ENCODE data around the gene DOCK11.
A peak's percentile ranks its signal among the peaks of the same experiment; 100 is the strongest.

DOCK11 gene

DNA sequence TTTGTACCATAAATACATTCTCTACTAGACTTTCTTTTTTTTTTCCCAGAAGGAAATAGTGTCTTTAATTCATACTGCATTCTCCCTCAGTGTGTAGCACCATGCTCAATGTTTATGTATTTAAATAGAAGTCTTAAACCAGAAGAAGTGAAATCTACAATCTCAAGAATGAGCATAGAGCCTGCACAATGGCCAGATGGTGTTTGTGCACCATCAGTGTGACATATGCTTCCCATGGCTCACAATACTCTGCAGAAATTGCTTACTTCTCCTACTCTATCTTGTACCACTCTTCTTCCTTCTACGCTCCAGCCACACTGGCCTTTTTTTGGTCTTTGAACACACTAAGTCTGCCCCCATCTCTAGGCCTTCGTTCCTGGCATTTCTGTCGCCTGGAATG, 2.6 kb upstream of the DOCK11 start:
- no peak for DNase-seq (ENCODE audit: low read depth in 1 of 2, low spot score in 1 of 2)
- in situ Hi-C loops (cut with HindIII; ENCODE audit: low pct_unique_long_range_greater_than_20kb, low sequenced_read_pairs), result no loop called here
- TF ChIP-seq JUND (IDR thresholded peaks at IDR 0.05; ENCODE audit: low read depth), result no peak

- no peak for DNase-seq (ENCODE audit: low read depth in 1 of 2, low spot score in 1 of 2)
- in situ Hi-C loops (cut with HindIII; ENCODE audit: low pct_unique_long_range_greater_than_20kb, low sequenced_read_pairs), result no loop called here
- TF ChIP-seq JUND (IDR thresholded peaks at IDR 0.05; ENCODE audit: low read depth), result no peak
These were observed 1.8 kb upstream of the DOCK11 start for GRCh38 chrX:118493653-118494297.

GRCh38 chrX:118495958-118496762, 545 bp downstream of the DOCK11 start:
- in situ Hi-C loops (cut with HindIII; ENCODE audit: low pct_unique_long_range_greater_than_20kb, low sequenced_read_pairs), result no loop called here
- peak in 1 of 2 experiments; percentile 58 for DNase-seq (ENCODE audit: low read depth in 1 of 2, low spot score in 1 of 2)
- no peak for TF ChIP-seq JUND (IDR thresholded peaks at IDR 0.05; ENCODE audit: low read depth)

- in situ Hi-C loops (cut with HindIII; ENCODE audit: low pct_unique_long_range_greater_than_20kb, low sequenced_read_pairs), result no loop called here
- no peak for DNase-seq (ENCODE audit: low read depth in 1 of 2, low spot score in 1 of 2)
- TF ChIP-seq JUND (IDR thresholded peaks at IDR 0.05; ENCODE audit: low read depth), result no peak
These were observed 1.1 kb downstream of the DOCK11 start for GRCh38 chrX:118496763-118497079.

DNA sequence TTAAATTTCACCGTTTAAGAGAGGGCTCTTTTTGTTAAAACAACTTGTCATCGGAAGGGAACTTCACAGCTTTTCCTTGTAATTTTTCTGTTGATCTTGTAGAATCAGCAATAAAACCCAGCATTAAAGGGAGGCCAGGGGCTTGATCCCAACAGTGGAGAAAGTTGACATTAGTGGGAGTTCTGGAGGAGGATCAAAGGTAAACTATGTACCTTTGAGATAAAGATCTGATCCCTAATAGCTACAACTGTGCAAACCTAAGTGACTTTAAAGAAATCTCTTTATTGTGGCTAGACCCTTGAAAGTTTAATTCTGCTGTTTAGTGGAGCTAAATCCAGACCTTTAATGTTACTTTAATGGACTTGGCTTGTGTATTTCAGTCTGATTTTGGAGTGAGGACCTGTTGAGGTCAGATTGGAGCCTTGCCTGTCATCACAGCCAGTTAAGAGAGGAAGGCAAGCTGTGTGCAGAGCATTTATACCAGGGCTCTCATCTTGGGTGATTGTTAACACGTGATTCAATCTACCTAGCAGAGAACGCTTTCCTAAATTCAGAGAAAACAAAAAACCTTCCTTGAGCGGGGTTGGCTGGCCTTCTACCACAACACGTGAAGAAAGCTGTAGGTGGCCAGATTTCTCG, 1.7 kb downstream of the DOCK11 start:
- no peak for TF ChIP-seq JUND (IDR thresholded peaks at IDR 0.05; ENCODE audit: low read depth)
- DNase-seq (ENCODE audit: low read depth in 1 of 2, low spot score in 1 of 2), result no peak
- in situ Hi-C loops (cut with HindIII; ENCODE audit: low pct_unique_long_range_greater_than_20kb, low sequenced_read_pairs), result no loop called here

DNA sequence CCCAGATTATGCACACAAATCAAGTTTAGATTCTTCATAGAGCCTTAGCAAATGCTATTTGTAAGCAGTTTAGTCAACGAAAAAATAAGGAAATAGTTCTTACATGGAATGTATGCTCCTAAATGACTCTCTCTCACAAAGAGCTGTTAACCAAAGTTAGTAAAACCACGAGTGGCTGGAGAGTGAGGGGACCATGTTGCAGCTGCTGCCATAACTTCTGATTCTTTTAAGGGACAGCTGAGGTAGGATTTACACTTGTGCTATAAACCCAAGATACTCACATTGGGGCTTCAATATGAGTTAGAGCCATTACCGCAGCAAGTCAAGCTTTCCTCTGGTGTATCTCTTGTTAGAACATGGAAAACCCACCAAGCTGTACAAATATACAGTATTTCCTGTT, 2.7 kb downstream of the DOCK11 start:
- no peak for TF ChIP-seq JUND (IDR thresholded peaks at IDR 0.05; ENCODE audit: low read depth)
- in situ Hi-C loops (cut with HindIII; ENCODE audit: low pct_unique_long_range_greater_than_20kb, low sequenced_read_pairs), result no loop called here
- DNase-seq (ENCODE audit: low read depth in 1 of 2, low spot score in 1 of 2), result no peak

DNA sequence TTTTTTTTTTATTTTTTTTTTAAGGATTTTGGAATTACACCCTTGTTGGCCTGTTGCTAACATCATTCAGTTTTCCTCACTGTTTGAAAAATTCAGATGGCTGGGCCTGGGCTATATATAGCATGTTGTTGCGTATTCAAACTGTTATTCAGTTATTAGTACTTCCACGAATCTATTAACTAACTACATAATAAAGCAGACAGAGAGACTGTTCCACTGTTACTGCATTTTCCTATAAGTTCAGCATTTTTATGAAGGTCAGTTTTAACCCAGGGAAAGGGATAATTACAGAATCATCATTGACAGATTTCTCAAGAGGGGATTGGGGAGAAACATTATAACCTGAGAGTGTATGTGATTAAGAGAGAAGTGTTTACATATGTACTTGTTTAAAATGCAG, 3.1 kb downstream of the DOCK11 start:
- in situ Hi-C loops (cut with HindIII; ENCODE audit: low pct_unique_long_range_greater_than_20kb, low sequenced_read_pairs), result no loop called here
- TF ChIP-seq JUND (IDR thresholded peaks at IDR 0.05; ENCODE audit: low read depth), result no peak
- DNase-seq (ENCODE audit: low read depth in 1 of 2, low spot score in 1 of 2), result no peak

DNA sequence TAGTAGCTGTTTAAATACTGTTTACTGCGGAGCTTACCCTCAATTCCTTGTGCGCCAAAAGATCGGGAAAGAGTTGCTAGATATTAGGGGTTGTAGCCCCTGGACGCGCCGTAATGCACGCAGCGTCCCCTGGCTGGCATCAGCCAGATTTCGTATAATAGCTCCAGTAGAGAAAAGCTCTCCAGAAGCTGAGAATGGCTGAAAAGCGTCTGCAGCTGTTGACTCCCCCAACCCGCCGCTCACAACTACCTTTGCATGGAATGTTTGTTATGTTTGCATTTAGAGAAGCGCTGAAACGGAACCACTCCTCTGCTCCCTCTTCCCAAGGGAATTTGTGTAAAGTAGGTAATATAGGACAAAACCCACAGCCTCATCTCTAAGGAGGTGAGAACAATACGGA, 3.7 kb downstream of the DOCK11 start:
- in situ Hi-C loops (cut with HindIII; ENCODE audit: low pct_unique_long_range_greater_than_20kb, low sequenced_read_pairs), result no loop called here
- no peak for TF ChIP-seq JUND (IDR thresholded peaks at IDR 0.05; ENCODE audit: low read depth)
- no peak for DNase-seq (ENCODE audit: low read depth in 1 of 2, low spot score in 1 of 2)

- in situ Hi-C loops (cut with HindIII; ENCODE audit: low pct_unique_long_range_greater_than_20kb, low sequenced_read_pairs), result no loop called here
- no peak for DNase-seq (ENCODE audit: low read depth in 1 of 2, low spot score in 1 of 2)
These were observed 6.7 kb downstream of the DOCK11 start for GRCh38 chrX:118502161-118502789.

DNA sequence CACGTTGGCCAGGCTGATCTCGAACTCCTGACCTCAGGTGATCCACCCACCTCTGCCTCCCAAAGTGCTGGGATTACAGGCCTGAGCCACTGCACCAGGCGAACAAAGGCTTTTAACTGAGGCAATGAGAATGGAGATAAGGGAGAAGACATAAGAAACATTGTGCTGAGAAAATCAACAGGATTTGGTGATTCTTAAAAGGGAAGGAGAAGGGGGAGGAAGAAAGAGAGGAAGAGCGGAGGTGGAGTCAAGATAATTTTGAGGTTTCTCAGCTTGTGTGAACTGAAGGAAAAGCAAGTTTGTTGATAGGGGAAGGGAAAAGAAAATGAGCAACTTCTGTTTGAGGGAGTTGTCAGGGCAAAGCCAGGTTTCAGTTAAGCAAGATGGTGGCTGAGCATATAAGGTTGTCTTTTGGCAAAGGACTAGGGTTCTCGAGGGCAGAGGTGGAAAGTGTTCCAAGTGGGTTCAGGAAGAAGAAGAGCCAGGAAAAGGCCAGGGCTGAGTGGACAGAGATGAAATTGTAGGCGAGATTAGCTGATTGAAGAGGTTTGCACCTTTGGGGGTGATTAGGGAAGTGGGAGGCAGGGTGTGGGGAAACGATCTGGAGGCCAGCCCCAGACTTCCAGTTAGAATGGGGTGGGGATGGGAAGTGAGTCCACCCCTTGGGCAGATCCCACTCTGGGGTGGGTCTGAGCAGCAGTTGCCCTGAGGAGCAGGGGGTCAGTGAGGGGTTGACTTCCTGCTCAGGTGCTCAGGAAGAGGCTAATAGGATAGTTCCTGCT, 7.8 kb downstream of the DOCK11 start:
- in situ Hi-C loops (cut with HindIII; ENCODE audit: low pct_unique_long_range_greater_than_20kb, low sequenced_read_pairs), result no loop called here
- DNase-seq (ENCODE audit: low read depth in 1 of 2, low spot score in 1 of 2), result no peak
- TF ChIP-seq JUND (IDR thresholded peaks at IDR 0.05; ENCODE audit: low read depth), result no peak

More at GRCh38 chrX:118502161-118502789, 6.7 kb downstream of the DOCK11 start:
- no peak for TF ChIP-seq JUND (IDR thresholded peaks at IDR 0.05; ENCODE audit: low read depth)

DNA sequence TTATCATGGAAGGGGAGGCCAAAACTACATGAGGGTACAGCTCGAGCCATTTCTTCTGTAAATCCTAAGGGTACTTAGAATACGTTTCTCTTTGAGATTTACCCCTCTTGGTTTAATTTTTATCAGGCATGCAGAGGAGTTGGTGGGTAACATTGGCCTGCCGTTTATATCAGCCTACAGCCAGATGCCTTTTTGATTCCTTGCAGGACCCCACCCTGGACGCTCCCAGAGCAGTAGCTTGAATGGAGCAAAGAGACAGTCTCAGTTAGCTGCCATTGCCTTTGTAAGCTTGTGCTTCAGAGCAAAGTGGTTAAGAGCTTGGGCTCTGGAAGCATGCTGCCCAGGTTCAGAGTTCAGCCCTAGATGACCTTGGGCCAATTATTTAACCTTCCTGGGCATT, 9.0 kb downstream of the DOCK11 start:
- TF ChIP-seq JUND (IDR thresholded peaks at IDR 0.05; ENCODE audit: low read depth), result no peak
- in situ Hi-C loops (cut with HindIII; ENCODE audit: low pct_unique_long_range_greater_than_20kb, low sequenced_read_pairs), result no loop called here
- no peak for DNase-seq (ENCODE audit: low read depth in 1 of 2, low spot score in 1 of 2)

DNA sequence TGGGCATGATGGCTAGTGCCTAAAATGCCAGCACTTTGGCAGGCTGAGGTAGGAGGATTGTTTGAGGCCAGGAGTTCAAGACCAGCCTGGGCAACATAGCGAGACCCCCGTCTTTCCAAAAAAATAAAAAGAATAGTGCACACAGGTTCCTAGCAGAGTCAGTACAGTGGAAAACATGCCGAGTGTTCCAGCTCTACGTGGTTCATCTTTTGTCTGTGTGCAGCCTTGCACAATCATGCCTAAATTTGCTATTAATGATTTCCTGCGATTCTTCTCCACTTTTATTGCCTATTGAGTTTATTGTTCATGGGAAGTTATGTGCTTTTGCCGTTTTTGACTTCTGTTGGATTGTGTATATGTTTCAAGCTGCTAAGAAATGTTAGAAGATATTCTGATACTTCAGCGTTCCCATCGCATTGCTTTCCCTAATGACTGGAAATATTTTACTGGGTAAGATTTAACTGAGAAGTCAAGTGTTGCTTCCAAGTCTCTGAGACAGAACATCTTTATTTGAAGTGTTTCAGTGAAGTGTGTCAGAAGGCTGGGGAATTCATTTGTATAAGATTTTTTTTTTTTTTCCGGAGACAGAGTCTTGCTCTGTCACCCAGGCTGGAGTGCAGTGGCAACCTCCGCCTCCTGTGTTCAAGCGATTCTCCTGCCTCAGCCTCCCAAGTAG, 11.3 kb downstream of the DOCK11 start:
- no peak for DNase-seq (ENCODE audit: low read depth in 1 of 2, low spot score in 1 of 2)
- no peak for TF ChIP-seq JUND (IDR thresholded peaks at IDR 0.05; ENCODE audit: low read depth)
- in situ Hi-C loops (cut with HindIII; ENCODE audit: low pct_unique_long_range_greater_than_20kb, low sequenced_read_pairs), result no loop called here
